MM.1S (cell line): Measurements from ENCODE around the gene NLK.

ENCODE experiments used
- EZH2phosphoT487 ChIP-seq: fragments of 300-600 bp; sonication (generic); IDR thresholded peaks from 2 replicates; pipeline ENCODE4 v1.6.1; 2018; ENCODE audit warnings: antibody characterized with exemption, low read length
- TF ChIP-seq, protein P1 (sequence below): fragments of 300-600 bp; sonication (generic); IDR thresholded peaks from 2 replicates; pipeline ENCODE4 v1.5.1; 2016; ENCODE audit warnings: antibody characterized with exemption, low read length, mixed read lengths

DNA sequence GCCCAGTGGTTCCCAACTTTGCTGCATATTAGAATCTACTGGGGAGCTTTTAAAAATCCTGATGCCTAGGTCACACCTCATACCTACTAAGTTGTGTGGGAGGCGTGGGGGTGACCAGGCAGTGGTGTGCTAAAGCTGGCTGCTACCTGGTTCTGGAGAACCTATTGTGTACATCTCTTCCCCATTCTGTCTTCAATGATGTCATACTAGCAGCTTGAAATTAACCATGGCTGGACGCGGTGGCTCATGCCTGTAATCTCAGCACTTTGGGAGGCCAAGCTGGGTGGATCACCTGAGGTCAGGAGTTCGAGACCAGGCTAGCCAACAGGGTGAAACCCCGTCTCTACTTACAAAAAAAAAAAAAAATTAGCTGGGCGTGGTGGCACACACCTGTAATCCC lies 11.3 kb upstream of the NLK start:
- TF ChIP-seq, protein P1, sequence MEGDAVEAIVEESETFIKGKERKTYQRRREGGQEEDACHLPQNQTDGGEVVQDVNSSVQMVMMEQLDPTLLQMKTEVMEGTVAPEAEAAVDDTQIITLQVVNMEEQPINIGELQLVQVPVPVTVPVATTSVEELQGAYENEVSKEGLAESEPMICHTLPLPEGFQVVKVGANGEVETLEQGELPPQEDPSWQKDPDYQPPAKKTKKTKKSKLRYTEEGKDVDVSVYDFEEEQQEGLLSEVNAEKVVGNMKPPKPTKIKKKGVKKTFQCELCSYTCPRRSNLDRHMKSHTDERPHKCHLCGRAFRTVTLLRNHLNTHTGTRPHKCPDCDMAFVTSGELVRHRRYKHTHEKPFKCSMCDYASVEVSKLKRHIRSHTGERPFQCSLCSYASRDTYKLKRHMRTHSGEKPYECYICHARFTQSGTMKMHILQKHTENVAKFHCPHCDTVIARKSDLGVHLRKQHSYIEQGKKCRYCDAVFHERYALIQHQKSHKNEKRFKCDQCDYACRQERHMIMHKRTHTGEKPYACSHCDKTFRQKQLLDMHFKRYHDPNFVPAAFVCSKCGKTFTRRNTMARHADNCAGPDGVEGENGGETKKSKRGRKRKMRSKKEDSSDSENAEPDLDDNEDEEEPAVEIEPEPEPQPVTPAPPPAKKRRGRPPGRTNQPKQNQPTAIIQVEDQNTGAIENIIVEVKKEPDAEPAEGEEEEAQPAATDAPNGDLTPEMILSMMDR, result no peak
- no peak for TF ChIP-seq EZH2phosphoT487
